PC-3 (cell line): ENCODE measurements around the gene SPTSSB.

Source experiments
- EZH2 ChIP-seq: fragments of 300-600 bp; sonication (generic); IDR thresholded peaks from one replicate; pipeline ENCODE4 v1.6.1; 2017; ENCODE audit warnings: antibody characterized with exemption, mild to moderate bottlenecking, low read length; ENCODE audit not compliant: unreplicated experiment
- TF ChIP-seq, protein P1 (sequence below): fragments of 300-600 bp; sonication (generic); conservative IDR thresholded peaks from 2 replicates; pipeline ENCODE4 v1.5.1; 2017; ENCODE audit warnings: antibody characterized with exemption, low read depth, mild to moderate bottlenecking, low read length

GRCh38 chr3:161310649-161311423 is 60.5 kb downstream of the SPTSSB start:
- TF ChIP-seq, protein P1, sequence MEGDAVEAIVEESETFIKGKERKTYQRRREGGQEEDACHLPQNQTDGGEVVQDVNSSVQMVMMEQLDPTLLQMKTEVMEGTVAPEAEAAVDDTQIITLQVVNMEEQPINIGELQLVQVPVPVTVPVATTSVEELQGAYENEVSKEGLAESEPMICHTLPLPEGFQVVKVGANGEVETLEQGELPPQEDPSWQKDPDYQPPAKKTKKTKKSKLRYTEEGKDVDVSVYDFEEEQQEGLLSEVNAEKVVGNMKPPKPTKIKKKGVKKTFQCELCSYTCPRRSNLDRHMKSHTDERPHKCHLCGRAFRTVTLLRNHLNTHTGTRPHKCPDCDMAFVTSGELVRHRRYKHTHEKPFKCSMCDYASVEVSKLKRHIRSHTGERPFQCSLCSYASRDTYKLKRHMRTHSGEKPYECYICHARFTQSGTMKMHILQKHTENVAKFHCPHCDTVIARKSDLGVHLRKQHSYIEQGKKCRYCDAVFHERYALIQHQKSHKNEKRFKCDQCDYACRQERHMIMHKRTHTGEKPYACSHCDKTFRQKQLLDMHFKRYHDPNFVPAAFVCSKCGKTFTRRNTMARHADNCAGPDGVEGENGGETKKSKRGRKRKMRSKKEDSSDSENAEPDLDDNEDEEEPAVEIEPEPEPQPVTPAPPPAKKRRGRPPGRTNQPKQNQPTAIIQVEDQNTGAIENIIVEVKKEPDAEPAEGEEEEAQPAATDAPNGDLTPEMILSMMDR, result no peak
- no peak for TF ChIP-seq EZH2
